T-cell (primary cell): ENCODE data around the gene LLGL1. TPM values are rescaled to one million over a fixed set of nuclear protein-coding genes. Genes with fewer than 3 reads are reported as not detected.

Experiments used
- ATAC-seq, 4 experiments: fragments of 200-7000 bp in 3 of 4; fragments of 150-1000 bp in 1 of 4; cut with Tn5 transposase; replicated peaks in 1 of 4; 1 replicate in 3 of 4; 2 replicates in 1 of 4; pipeline ENCODE4 v1.10.0; 2021; ENCODE audit warnings: moderate library complexity in 3 of 4, mild to moderate bottlenecking in 2 of 4, moderate number of reproducible peaks in 1 of 4
- CTCF ChIA-PET, 2 donors: fragments of 300-600 bp; sonication (Branson Sonifier 250); formaldehyde crosslinking; loops; one replicate each; lab custom pipeline; 2022; ENCODE audit warnings: antibody characterized with exemption in 2 of 2; lab: Charles Lee
- POLR2A ChIA-PET, 2 donors: fragments of 300-600 bp; sonication (Branson Sonifier 250); formaldehyde crosslinking; loops; one replicate each; lab custom pipeline; 2022; ENCODE audit warnings: antibody characterized with exemption in 2 of 2; lab: Charles Lee
- DNase-seq, 35 experiments: peaks; one replicate each; pipeline versions ENCODE4 v3.0.0 to v3.0.0-alpha.2; 2013 to 2023
- H3K27ac ChIP-seq: one replicate; pipeline ENCODE4 v1.5.1; 2013; ENCODE audit warnings: low read length
- H3K27me3 ChIP-seq, 2 experiments: replicated peaks in 1 of 2; 1 replicate in 1 of 2; 2 replicates in 1 of 2; pipeline versions ENCODE4 v1.6.1 to v1.7.0; 2013; ENCODE audit warnings: low read length in 1 of 2, mixed read lengths in 1 of 2; ENCODE audit not compliant: control insufficient read depth in 2 of 2, insufficient read depth in 2 of 2; ENCODE audit errors: extremely low read depth in 1 of 2
- H3K36me3 ChIP-seq, 2 donors: 1 replicate in 1 of 2; 2 replicates in 1 of 2; pipeline versions ENCODE4 v1.6.1 to v1.7.0; 2013; ENCODE audit warnings: low read length in 1 of 2; ENCODE audit not compliant: control insufficient read depth in 2 of 2, insufficient read depth in 1 of 2; ENCODE audit errors: extremely low read depth in 1 of 2
- H3K4me1 ChIP-seq, 2 experiments: 1 replicate in 1 of 2; 2 replicates in 1 of 2; pipeline versions ENCODE4 v1.6.1 to v1.7.0; 2013; ENCODE audit warnings: low read length in 2 of 2, mixed read lengths in 1 of 2; ENCODE audit not compliant: insufficient read depth in 2 of 2, control insufficient read depth in 1 of 2; ENCODE audit errors: extremely low read depth in 1 of 2
- H3K4me3 ChIP-seq, 2 donors: 1 replicate in 1 of 2; 2 replicates in 1 of 2; pipeline versions ENCODE4 v1.5.1 to v1.7.0; 2013; ENCODE audit warnings: mild to moderate bottlenecking in 2 of 2, low read length in 1 of 2, moderate library complexity in 1 of 2; ENCODE audit not compliant: control insufficient read depth in 1 of 2; ENCODE audit errors: extremely low read depth in 1 of 2
- H3K9me3 ChIP-seq: 2 replicates; pipeline ENCODE4 v1.7.0; 2013
- H3K27ac Mint-ChIP-seq, 2 donors: one replicate each; pipeline ENCODE4 v1.8.0; 2020 to 2021; ENCODE audit warnings: mild to moderate bottlenecking in 2 of 2, mixed read lengths in 2 of 2
- H3K27me3 Mint-ChIP-seq, 2 donors: one replicate each; pipeline ENCODE4 v1.8.0; 2021 to 2022; ENCODE audit warnings: mixed read lengths in 2 of 2
- H3K36me3 Mint-ChIP-seq: one replicate; pipeline ENCODE4 v1.8.0; 2021; ENCODE audit warnings: mixed read lengths
- H3K4me1 Mint-ChIP-seq, 3 donors: one replicate each; pipeline ENCODE4 v1.8.0; 2020 to 2022; ENCODE audit warnings: mixed read lengths in 3 of 3, mild to moderate bottlenecking in 1 of 3
- H3K4me3 Mint-ChIP-seq, 3 donors: one replicate each; pipeline ENCODE4 v1.8.0; 2020 to 2022; ENCODE audit warnings: mild to moderate bottlenecking in 3 of 3, mixed read lengths in 3 of 3, moderate library complexity in 3 of 3
- H3K9me3 Mint-ChIP-seq, 3 donors: one replicate each; pipeline ENCODE4 v1.8.0; 2020 to 2022; ENCODE audit warnings: mixed read lengths in 3 of 3
- WGBS: methylation state at CpG from one replicate; pipeline ENCODE4 v1.1.5; 2013; ENCODE audit warnings: missing lambda C conversion rate; ENCODE audit not compliant: insufficient coverage; 5-methylcytosine and 5-hydroxymethylcytosine counted together
- total RNA-seq, 35 experiments: library from RNA in 6 of 35; stranded (reverse) in 6 of 35; fragments of 120-200 nt in 1 of 35; gene quantifications; one replicate each; pipeline versions ENCODE4 v1.2.1 to v1.2.4 and lab custom pipeline; 2013 to 2026

Gene LLGL1
- total RNA-seq, 5 donors from 2014 or later (not counting 1 experiment from before 2014, with no cell fraction given), result 13.1 to 24.3 (median 23.2) TPM

GRCh38 chr17:18259621-18260331 lies 34.3 kb downstream of the LLGL1 start:
- H3K27me3 Mint-ChIP-seq, result no peaks in the 10 kb centered on the region
- peak overlapping the region; percentile 74 to 98 (median 79) for H3K4me3 Mint-ChIP-seq

GRCh38 chr17:18260332-18261145 lies 35.1 kb downstream of the LLGL1 start, which contains the start of gene MIEF2:
Gene MIEF2, plus strand, starts transcription at chr17:18260662. Its CDS starts 2,059 bp downstream, at chr17:18262721.
- Histone ChIP-seq H3K36me3 (peaks cover 20 to 24% of the 10 kb centered on the region in 2 donors), H3K27ac (peak within 1 kb of the TSS; percentile 89), H3K27me3 (no peaks in the 10 kb centered on the region), H3K4me1 (peaks cover 17 to 63% of the 10 kb centered on the region in 2 experiments), H3K9me3 (no peaks in the 10 kb centered on the region), H3K4me3 (peak within 1 kb of the TSS; percentile 78 to 80)
- Mint-ChIP-seq H3K9me3 (no peaks in the 10 kb centered on the region), H3K27ac (peak within 1 kb of the TSS; percentile 77 to 79), H3K4me1 (peaks cover 31 to 52% (median 47%) of the 10 kb centered on the region in 3 donors), H3K36me3 (peaks cover 8% of the 10 kb centered on the region), H3K27me3 (no peaks in the 10 kb centered on the region), H3K4me3 (peak within 1 kb of the TSS; percentile 74 to 98 (median 79))
- ChIA-PET POLR2A (no interaction called here), CTCF (interaction anchor here in 1 of 2 donors (0.6 kb wide), 1 partner anchor 289 kb away, joined by 4 read pairs; no protein-coding TSS in a partner anchor)
- ATAC-seq, result peak; percentile 89 to 91 (median 90)
- WGBS, result under 1% methylated on average over 69 of the region's 72 CpGs
- DNase-seq, result peak; percentile 81 to 98 (median 92)

More at GRCh38 chr17:18259621-18260331, 34.3 kb downstream of the LLGL1 start:
- peaks cover 17 to 64% of the 10 kb centered on the region in 2 experiments for H3K4me1 ChIP-seq
- Mint-ChIP-seq H3K36me3 (peaks cover 14% of the 10 kb centered on the region), H3K4me1 (peaks cover 31 to 52% (median 48%) of the 10 kb centered on the region in 3 donors), H3K27ac (peak overlapping the region; percentile 77 to 79), H3K9me3 (no peaks in the 10 kb centered on the region)
- H3K4me3 ChIP-seq, result peak overlapping the region; percentile 78 to 80
- no peaks in the 10 kb centered on the region for H3K9me3 ChIP-seq
- ChIA-PET CTCF (interaction anchor here in 1 of 2 donors (0.6 kb wide), 1 partner anchor 289 kb away, joined by 4 read pairs; no protein-coding TSS in a partner anchor), POLR2A (interaction anchor here in 1 of 2 donors (0.8 kb wide), 1 partner anchor 10 kb away, joined by 3 read pairs; no protein-coding TSS in a partner anchor)
- ATAC-seq (peak in 1 of 4 experiments; percentile 0), DNase-seq (no peak)
- peaks cover 25 to 28% of the 10 kb centered on the region in 2 donors for H3K36me3 ChIP-seq
- peak overlapping the region; percentile 89 for H3K27ac ChIP-seq
- H3K27me3 ChIP-seq, result no peaks in the 10 kb centered on the region
- WGBS, result 73% methylated on average over 18 of the region's 22 CpGs

GRCh38 chr17:18261146-18261515 lies 35.7 kb downstream of the LLGL1 start:
- H3K4me3 ChIP-seq, result peak overlapping the region; percentile 78 to 80
- ChIA-PET CTCF (no interaction called here), POLR2A (no interaction called here)
- peaks cover 15 to 18% of the 10 kb centered on the region in 2 donors for H3K36me3 ChIP-seq
- WGBS, result 9% methylated on average over 16 of the region's 16 CpGs
- DNase-seq, result peak in 5 of 35 experiments; percentile 13 to 32 (median 25)
- Mint-ChIP-seq H3K27me3 (no peaks in the 10 kb centered on the region), H3K36me3 (peaks cover 8% of the 10 kb centered on the region), H3K4me3 (peak overlapping the region; percentile 74 to 98 (median 79)), H3K4me1 (peaks cover 31 to 47% (median 42%) of the 10 kb centered on the region in 3 donors), H3K9me3 (no peaks in the 10 kb centered on the region), H3K27ac (peak overlapping the region; percentile 74 to 79)
- H3K27me3 ChIP-seq, result no peaks in the 10 kb centered on the region
- H3K27ac ChIP-seq, result peak overlapping the region; percentile 89
- H3K4me1 ChIP-seq, result peaks cover 17 to 57% of the 10 kb centered on the region in 2 experiments
- no peak for ATAC-seq
- H3K9me3 ChIP-seq, result no peaks in the 10 kb centered on the region

GRCh38 chr17:18261659-18262058 lies 36.2 kb downstream of the LLGL1 start:
- Histone ChIP-seq H3K9me3 (no peaks in the 10 kb centered on the region), H3K4me1 (peaks cover 15 to 52% of the 10 kb centered on the region in 2 experiments), H3K27ac (peak overlapping the region; percentile 89), H3K4me3 (peak overlapping the region; percentile 78 to 80), H3K36me3 (peaks cover 10 to 15% of the 10 kb centered on the region in 2 donors), H3K27me3 (no peaks in the 10 kb centered on the region)
- peaks cover 7% of the 10 kb centered on the region for H3K36me3 Mint-ChIP-seq
- peak overlapping the region; percentile 74 to 98 (median 79) for H3K4me3 Mint-ChIP-seq
- DNase-seq (no peak), ATAC-seq (no peak)
- 100% methylated on average over 3 of the region's 3 CpGs for WGBS
- ChIA-PET CTCF (no interaction called here), POLR2A (no interaction called here)
- H3K27ac Mint-ChIP-seq, result peak overlapping the region; percentile 40 to 79
- H3K27me3 Mint-ChIP-seq, result no peaks in the 10 kb centered on the region
- H3K4me1 Mint-ChIP-seq, result peaks cover 31 to 42% (median 38%) of the 10 kb centered on the region in 3 donors
- H3K9me3 Mint-ChIP-seq, result no peaks in the 10 kb centered on the region

DNA sequence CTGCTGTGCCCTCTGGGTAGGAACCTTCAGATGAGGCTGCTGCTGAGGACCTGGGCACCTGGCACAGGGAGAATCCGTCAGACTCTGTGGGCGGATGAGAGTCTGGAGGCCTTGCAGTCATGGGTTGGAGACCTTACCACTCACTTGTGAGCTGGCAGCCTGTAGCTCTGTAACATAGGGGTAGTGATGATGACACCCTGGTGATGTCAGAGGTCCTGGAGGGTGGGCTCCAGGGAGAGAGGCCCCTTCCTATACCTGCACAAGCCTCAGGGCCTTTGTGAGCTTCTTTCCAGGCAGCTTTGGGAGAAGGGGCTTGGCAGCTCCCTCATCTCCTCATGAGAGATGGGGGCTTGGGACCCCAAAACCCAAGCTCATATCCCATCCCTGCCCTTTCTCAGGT lies 36.7 kb downstream of the LLGL1 start:
- Histone ChIP-seq H3K4me1 (peaks cover 12 to 47% of the 10 kb centered on the region in 2 experiments), H3K36me3 (peaks cover 9 to 15% of the 10 kb centered on the region in 2 donors), H3K27ac (no peak overlapping the region), H3K4me3 (no peak overlapping the region), H3K27me3 (no peaks in the 10 kb centered on the region), H3K9me3 (no peaks in the 10 kb centered on the region)
- peaks cover 7% of the 10 kb centered on the region for H3K36me3 Mint-ChIP-seq
- 100% methylated on average over 1 of the region's 2 CpGs for WGBS
- no peak for ATAC-seq
- no peak for DNase-seq
- no peaks in the 10 kb centered on the region for H3K27me3 Mint-ChIP-seq
- ChIA-PET CTCF (interaction anchor here in 1 of 2 donors (0.6 kb wide), 1 partner anchor 181 kb away, joined by 3 read pairs; no protein-coding TSS in a partner anchor), POLR2A (no interaction called here)
- peak overlapping the region; percentile 40 to 79 for H3K27ac Mint-ChIP-seq
- H3K4me1 Mint-ChIP-seq, result peaks cover 27 to 38% (median 34%) of the 10 kb centered on the region in 3 donors
- no peaks in the 10 kb centered on the region for H3K9me3 Mint-ChIP-seq
- H3K4me3 Mint-ChIP-seq, result peak overlapping the region; percentile 74 to 98 (median 79)
